ENCODE results near the gene ARMC12.

- no peak for TF ChIP-seq CBX2 (IDR thresholded peaks at IDR 0.05; ENCODE audit: low read depth, low read length)
- TF ChIP-seq CBX2 (CRISPR knock-in tag; IDR thresholded peaks at IDR 0.05; ENCODE audit: low read depth): no peak
- TF ChIP-seq BRCA1 (CRISPR knock-in tag; IDR thresholded peaks at IDR 0.05): no peak
- no peak for TF ChIP-seq ARNTL (CRISPR knock-in tag; IDR thresholded peaks at IDR 0.05)
- no peak for TF ChIP-seq ZNF784 (CRISPR knock-in tag; IDR thresholded peaks at IDR 0.05; ENCODE audit: borderline replicate concordance)
- no peak for TF ChIP-seq ETS1 (CRISPR knock-in tag; IDR thresholded peaks at IDR 0.05)
- TF ChIP-seq CTCF (CRISPR knock-in tag; IDR thresholded peaks at IDR 0.05): no peak
Measured at GRCh38 chr6:35786272-35786671, 49.4 kb downstream of the ARMC12 start.

Measured in HepG2 (cell line).